NCI-H128 (cell line): Measurements from ENCODE around the gene FAM3D.

Experiments used
- DNase-seq: peaks from one replicate; lab custom pipeline; 2025; ENCODE audit not compliant: unreplicated experiment; lab: John Stamatoyannopoulos, UW

The FAM3D gene

GRCh38 chr3:58657036-58657520, 9.5 kb downstream of the FAM3D start:
- DNase-seq: no peak

GRCh38 chr3:58656631-58657030, 9.9 kb downstream of the FAM3D start:
- no peak for DNase-seq

GRCh38 chr3:58654466-58654865, 12.1 kb downstream of the FAM3D start:
- DNase-seq: no peak

GRCh38 chr3:58652624-58653023, 13.9 kb downstream of the FAM3D start:
- no peak for DNase-seq

- DNase-seq: no peak
These were observed 15.3 kb downstream of the FAM3D start for GRCh38 chr3:58651276-58651675.

GRCh38 chr3:58647381-58648141, 19.0 kb downstream of the FAM3D start:
- no peak for DNase-seq

- no peak for DNase-seq
These were observed 20.1 kb downstream of the FAM3D start for GRCh38 chr3:58646503-58646902.

GRCh38 chr3:58645726-58646125, 20.8 kb downstream of the FAM3D start:
- DNase-seq: no peak

GRCh38 chr3:58642846-58643245, 23.7 kb downstream of the FAM3D start:
- no peak for DNase-seq

- peak; percentile 34 for DNase-seq
These were observed 25.7 kb downstream of the FAM3D start for GRCh38 chr3:58640700-58641372.

- DNase-seq: no peak
These were observed 26.7 kb downstream of the FAM3D start for GRCh38 chr3:58639842-58640241.

GRCh38 chr3:58639001-58639400, 27.6 kb downstream of the FAM3D start:
- no peak for DNase-seq

GRCh38 chr3:58638591-58638990, 28.0 kb downstream of the FAM3D start:
- no peak for DNase-seq

- DNase-seq: no peak
These were observed 29.1 kb downstream of the FAM3D start for GRCh38 chr3:58637509-58637908.

- DNase-seq: no peak
These were observed 30.9 kb downstream of the FAM3D start for GRCh38 chr3:58635371-58636285.

GRCh38 chr3:58633157-58633865, 33.3 kb downstream of the FAM3D start:
- no peak for DNase-seq

GRCh38 chr3:58631742-58632141, 34.8 kb downstream of the FAM3D start:
- DNase-seq: no peak

- no peak for DNase-seq
These were observed 35.9 kb downstream of the FAM3D start for GRCh38 chr3:58630710-58631092.

- peak; percentile 16 for DNase-seq
These were observed 36.4 kb downstream of the FAM3D start for GRCh38 chr3:58630076-58630709.

- no peak for DNase-seq
These were observed 36.9 kb downstream of the FAM3D start for GRCh38 chr3:58629629-58630028.
